K562 (cell line): ENCODE data around the gene BEST4. TPM values are rescaled to one million over a fixed set of nuclear protein-coding genes. Genes with fewer than 3 reads are reported as not detected.

Source experiments
- CEBPB ChIP-seq: fragments of 450-650 bp; IDR thresholded peaks from 2 replicates; pipeline ENCODE4 v1.6.1; 2016; ENCODE audit warnings: missing genetic modification characterization, missing compliant biosample characterization
- DNMT1 ChIP-seq: fragments of 450-650 bp; IDR thresholded peaks from 2 replicates; pipeline ENCODE4 v1.6.1; 2016; ENCODE audit warnings: antibody characterized with exemption, mild to moderate bottlenecking
- ELF1 ChIP-seq: fragments of 200-800 bp; sonication (Bioruptor generic); IDR thresholded peaks from 2 replicates; pipeline ENCODE4 v1.6.1; 2016; ENCODE audit warnings: missing genetic modification characterization, missing compliant biosample characterization
- FOXA1 ChIP-seq: fragments of 450-650 bp; IDR thresholded peaks from 2 replicates; pipeline ENCODE4 v1.6.1; 2016; ENCODE audit warnings: mild to moderate bottlenecking, borderline replicate concordance
- FOXM1 ChIP-seq, 2 experiments: fragments of 450-650 bp in 1 of 2; sonication (generic) in 1 of 2; formaldehyde crosslinking in 1 of 2; IDR thresholded peaks; 2 replicates each; pipeline versions ENCODE4 v1.6.1 to v1.9.0; 2017 to 2022; ENCODE audit warnings: low read depth in 2 of 2, mild to moderate bottlenecking in 2 of 2, missing genetic modification reagents in 1 of 2, moderate library complexity in 1 of 2
- FOXP1 ChIP-seq: sonication (generic); formaldehyde crosslinking; IDR thresholded peaks from 2 replicates; pipeline ENCODE4 v1.8.0; 2022; ENCODE audit warnings: mild to moderate bottlenecking, missing genetic modification reagents
- HDAC8 ChIP-seq: fragments of 450-650 bp; IDR thresholded peaks from 2 replicates; pipeline ENCODE4 v1.6.1; 2016; ENCODE audit warnings: mild to moderate bottlenecking, missing genetic modification characterization, moderate library complexity, missing compliant biosample characterization
- KAT2B ChIP-seq: IDR thresholded peaks from one replicate; pipeline ENCODE4 v1.6.1; 2012; ENCODE audit warnings: low read depth, mild to moderate bottlenecking, control low read depth, inconsistent platforms, low read length, moderate library complexity
- NR2C1 ChIP-seq, 2 experiments: fragments of 450-650 bp; IDR thresholded peaks; 2 replicates each; pipeline ENCODE4 v1.6.1; 2017; ENCODE audit warnings: mild to moderate bottlenecking in 2 of 2, antibody characterized with exemption in 1 of 2, inconsistent platforms in 1 of 2, missing compliant biosample characterization in 1 of 2, missing genetic modification characterization in 1 of 2
- PRPF4 ChIP-seq: fragments of 200-400 bp; formaldehyde crosslinking; IDR thresholded peaks from one replicate; pipeline ENCODE4 v1.6.1; 2017; ENCODE audit warnings: low read length, low read depth, mild to moderate bottlenecking; ENCODE audit not compliant: insufficient read depth, poor library complexity, severe bottlenecking
- RAD21 ChIP-seq, 2 experiments: fragments of 250-450 bp in 1 of 2; fragments of 450-650 bp in 1 of 2; sonication (Bioruptor Pico) in 1 of 2; formaldehyde crosslinking in 1 of 2; IDR thresholded peaks in 1 of 2; conservative IDR thresholded peaks in 1 of 2; 2 replicates each; pipeline versions ENCODE4 v1.4.0 to v1.8.0; 2020 to 2022; ENCODE audit warnings: mild to moderate bottlenecking in 2 of 2, moderate library complexity in 1 of 2
- STAG1 ChIP-seq: sonication (generic); formaldehyde crosslinking; IDR thresholded peaks from 2 replicates; pipeline ENCODE4 v1.5.0; 2020; ENCODE audit warnings: missing genetic modification reagents, borderline replicate concordance
- XRCC4 ChIP-seq: IDR thresholded peaks from one replicate; pipeline ENCODE4 v1.6.1; 2011; ENCODE audit not compliant: insufficient read depth, insufficient read length; ENCODE audit errors: extremely low read depth
- ZNF507 ChIP-seq: conservative IDR thresholded peaks from 2 replicates; pipeline ENCODE4 v1.6.1; 2017; ENCODE audit warnings: missing genetic modification characterization, missing compliant biosample characterization
- ZNF699 ChIP-seq: fragments of 250-450 bp; sonication (Bioruptor Pico); IDR thresholded peaks from 2 replicates; pipeline ENCODE4 v1.8.0; 2021; ENCODE audit warnings: mild to moderate bottlenecking, moderate library complexity; ENCODE audit not compliant: insufficient replicate concordance
- ZNF780A ChIP-seq: fragments of 250-450 bp; sonication (Bioruptor Pico); IDR thresholded peaks from 2 replicates; pipeline ENCODE4 v1.5.0; 2021; ENCODE audit warnings: mild to moderate bottlenecking
- polyA plus RNA-seq, 8 experiments: library from polyadenylated mRNA; depleted of rRNA in 4 of 8; stranded (reverse) in 5 of 8; unstranded in 3 of 8; fragments of >200 nt; fragmentation: Nextera tagmentation in 2 of 8; fragmentation: Illumina TruSeq in 1 of 8; extraction: Ambion mirVana in 2 of 8; extraction: Trizol in 1 of 8; gene quantifications; 2 replicates each; pipeline versions ENCODE4 v1.2.1 to v1.2.3, GENCODE V29; 2011 to 2014; ENCODE audit warnings: inconsistent platforms in 1 of 8, missing spikeins in 1 of 8
- total RNA-seq, 7 experiments: library from RNA; depleted of rRNA in 6 of 7; stranded (reverse); fragments of >200 nt in 6 of 7; fragmentation: Illumina TruSeq in 2 of 7; extraction: Trizol in 2 of 7; gene quantifications; 2 replicates each; pipeline versions ENCODE4 v1.2.1 to v1.2.3, GENCODE V29; 2011 to 2021; ENCODE audit warnings: low replicate concordance in 1 of 7
- TF ChIP-seq, protein P1 (sequence below): fragments of 450-650 bp; IDR thresholded peaks from 2 replicates; pipeline ENCODE4 v1.6.1; 2017; ENCODE audit warnings: antibody characterized with exemption, mild to moderate bottlenecking
- TF ChIP-seq, protein P2 (sequence below): fragments of 250-450 bp; sonication (Bioruptor Pico); IDR thresholded peaks from 2 replicates; pipeline ENCODE4 v1.6.1; 2021; ENCODE audit warnings: mild to moderate bottlenecking
- TF ChIP-seq, protein P3 (sequence below): fragments of 200-800 bp; sonication (Bioruptor generic); IDR thresholded peaks from 2 replicates; pipeline ENCODE4 v1.6.1; 2017; ENCODE audit warnings: missing genetic modification characterization, missing compliant biosample characterization
- TF ChIP-seq, protein P4 (sequence below): fragments of 450-650 bp; conservative IDR thresholded peaks from 2 replicates; pipeline ENCODE4 v1.6.1; 2016; ENCODE audit warnings: missing genetic modification characterization, low read depth, mild to moderate bottlenecking, control low read depth, missing compliant biosample characterization

The BEST4 gene
- total and polyA plus RNA-seq, 9 of the 15 experiments (the other 6 are each of a cell fraction or from before 2014, with no cell fraction given): 0.07 to 0.11 TPM; not detected in 7

DNA sequence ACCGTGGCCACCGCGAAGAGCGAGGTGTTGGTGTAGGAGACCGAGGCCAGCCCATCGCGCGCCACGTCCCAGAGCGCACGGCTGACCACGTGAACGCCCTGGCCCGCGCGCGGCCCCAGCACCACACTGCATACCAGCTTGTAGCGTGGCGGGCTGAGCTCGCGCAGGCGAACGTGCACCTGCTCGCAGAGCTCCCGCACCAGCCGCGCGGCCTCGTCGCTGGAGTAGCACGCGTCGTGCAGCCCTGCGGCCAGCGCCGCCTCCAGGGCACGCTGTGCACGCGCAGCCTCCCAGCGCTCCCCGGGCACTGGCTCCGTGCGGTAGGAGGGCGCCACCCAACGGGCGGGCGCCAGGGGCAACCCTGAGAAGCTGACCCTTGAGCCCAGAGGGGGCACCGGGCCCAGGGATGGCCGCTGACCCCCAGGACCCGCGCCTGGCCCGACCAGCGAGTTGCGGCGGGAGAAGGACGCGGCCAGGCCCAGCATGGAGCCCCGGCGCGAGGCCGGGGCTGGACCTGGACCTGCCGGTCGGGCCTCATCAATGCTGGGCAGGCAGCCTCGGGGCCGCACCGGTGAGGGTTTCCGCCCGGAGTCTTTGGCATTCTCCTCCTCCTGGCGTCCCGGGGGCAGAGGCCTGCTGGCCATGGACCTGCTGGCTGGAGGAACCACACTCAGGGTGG is 18.2 kb upstream of the BEST4 start (continued):
- TF ChIP-seq KAT2B (no peak), FOXM1 (IDR thresholded peaks at IDR 0.05; ENCODE audit: low read depth) (no peak), FOXM1 (CRISPR knock-in tag; IDR thresholded peaks at IDR 0.05; ENCODE audit: low read depth) (no peak), FOXA1 (no peak), NR2C1 (IDR thresholded peaks at IDR 0.05) (no peak), NR2C1 (tag; IDR thresholded peaks at IDR 0.05) (no peak), FOXP1 (CRISPR knock-in tag) (no peak), STAG1 (CRISPR knock-in tag) (no peak), DNMT1 (no peak), ZNF699 (CRISPR knock-in tag) (no peak), RAD21 (CRISPR knock-in tag; conservative IDR thresholded peaks at IDR 0.05 in 1 of 2, IDR thresholded peaks at IDR 0.05 in 1 of 2) (no peak), ELF1 (no peak), ZNF507 (tag) (no peak), ZNF780A (no peak), HDAC8 (tag) (no peak), PRPF4 (peak; percentile 76), CEBPB (tag) (no peak), XRCC4 (no peak)
- TF ChIP-seq, protein P1, sequence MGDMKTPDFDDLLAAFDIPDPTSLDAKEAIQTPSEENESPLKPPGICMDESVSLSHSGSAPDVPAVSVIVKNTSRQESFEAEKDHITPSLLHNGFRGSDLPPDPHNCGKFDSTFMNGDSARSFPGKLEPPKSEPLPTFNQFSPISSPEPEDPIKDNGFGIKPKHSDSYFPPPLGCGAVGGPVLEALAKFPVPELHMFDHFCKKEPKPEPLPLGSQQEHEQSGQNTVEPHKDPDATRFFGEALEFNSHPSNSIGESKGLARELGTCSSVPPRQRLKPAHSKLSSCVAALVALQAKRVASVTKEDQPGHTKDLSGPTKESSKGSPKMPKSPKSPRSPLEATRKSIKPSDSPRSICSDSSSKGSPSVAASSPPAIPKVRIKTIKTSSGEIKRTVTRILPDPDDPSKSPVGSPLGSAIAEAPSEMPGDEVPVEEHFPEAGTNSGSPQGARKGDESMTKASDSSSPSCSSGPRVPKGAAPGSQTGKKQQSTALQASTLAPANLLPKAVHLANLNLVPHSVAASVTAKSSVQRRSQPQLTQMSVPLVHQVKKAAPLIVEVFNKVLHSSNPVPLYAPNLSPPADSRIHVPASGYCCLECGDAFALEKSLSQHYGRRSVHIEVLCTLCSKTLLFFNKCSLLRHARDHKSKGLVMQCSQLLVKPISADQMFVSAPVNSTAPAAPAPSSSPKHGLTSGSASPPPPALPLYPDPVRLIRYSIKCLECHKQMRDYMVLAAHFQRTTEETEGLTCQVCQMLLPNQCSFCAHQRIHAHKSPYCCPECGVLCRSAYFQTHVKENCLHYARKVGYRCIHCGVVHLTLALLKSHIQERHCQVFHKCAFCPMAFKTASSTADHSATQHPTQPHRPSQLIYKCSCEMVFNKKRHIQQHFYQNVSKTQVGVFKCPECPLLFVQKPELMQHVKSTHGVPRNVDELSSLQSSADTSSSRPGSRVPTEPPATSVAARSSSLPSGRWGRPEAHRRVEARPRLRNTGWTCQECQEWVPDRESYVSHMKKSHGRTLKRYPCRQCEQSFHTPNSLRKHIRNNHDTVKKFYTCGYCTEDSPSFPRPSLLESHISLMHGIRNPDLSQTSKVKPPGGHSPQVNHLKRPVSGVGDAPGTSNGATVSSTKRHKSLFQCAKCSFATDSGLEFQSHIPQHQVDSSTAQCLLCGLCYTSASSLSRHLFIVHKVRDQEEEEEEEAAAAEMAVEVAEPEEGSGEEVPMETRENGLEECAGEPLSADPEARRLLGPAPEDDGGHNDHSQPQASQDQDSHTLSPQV: peak; percentile 27; the same call in 1 of the 2 replicates
- TF ChIP-seq, protein P2, sequence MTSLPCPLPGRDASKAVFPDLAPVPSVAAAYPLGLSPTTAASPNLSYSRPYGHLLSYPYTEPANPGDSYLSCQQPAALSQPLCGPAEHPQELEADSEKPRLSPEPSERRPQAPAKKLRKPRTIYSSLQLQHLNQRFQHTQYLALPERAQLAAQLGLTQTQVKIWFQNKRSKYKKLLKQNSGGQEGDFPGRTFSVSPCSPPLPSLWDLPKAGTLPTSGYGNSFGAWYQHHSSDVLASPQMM (CRISPR knock-in tag): no peak
- TF ChIP-seq, protein P3, sequence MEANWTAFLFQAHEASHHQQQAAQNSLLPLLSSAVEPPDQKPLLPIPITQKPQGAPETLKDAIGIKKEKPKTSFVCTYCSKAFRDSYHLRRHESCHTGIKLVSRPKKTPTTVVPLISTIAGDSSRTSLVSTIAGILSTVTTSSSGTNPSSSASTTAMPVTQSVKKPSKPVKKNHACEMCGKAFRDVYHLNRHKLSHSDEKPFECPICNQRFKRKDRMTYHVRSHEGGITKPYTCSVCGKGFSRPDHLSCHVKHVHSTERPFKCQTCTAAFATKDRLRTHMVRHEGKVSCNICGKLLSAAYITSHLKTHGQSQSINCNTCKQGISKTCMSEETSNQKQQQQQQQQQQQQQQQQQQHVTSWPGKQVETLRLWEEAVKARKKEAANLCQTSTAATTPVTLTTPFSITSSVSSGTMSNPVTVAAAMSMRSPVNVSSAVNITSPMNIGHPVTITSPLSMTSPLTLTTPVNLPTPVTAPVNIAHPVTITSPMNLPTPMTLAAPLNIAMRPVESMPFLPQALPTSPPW (CRISPR knock-in tag): no peak
- TF ChIP-seq, protein P4, sequence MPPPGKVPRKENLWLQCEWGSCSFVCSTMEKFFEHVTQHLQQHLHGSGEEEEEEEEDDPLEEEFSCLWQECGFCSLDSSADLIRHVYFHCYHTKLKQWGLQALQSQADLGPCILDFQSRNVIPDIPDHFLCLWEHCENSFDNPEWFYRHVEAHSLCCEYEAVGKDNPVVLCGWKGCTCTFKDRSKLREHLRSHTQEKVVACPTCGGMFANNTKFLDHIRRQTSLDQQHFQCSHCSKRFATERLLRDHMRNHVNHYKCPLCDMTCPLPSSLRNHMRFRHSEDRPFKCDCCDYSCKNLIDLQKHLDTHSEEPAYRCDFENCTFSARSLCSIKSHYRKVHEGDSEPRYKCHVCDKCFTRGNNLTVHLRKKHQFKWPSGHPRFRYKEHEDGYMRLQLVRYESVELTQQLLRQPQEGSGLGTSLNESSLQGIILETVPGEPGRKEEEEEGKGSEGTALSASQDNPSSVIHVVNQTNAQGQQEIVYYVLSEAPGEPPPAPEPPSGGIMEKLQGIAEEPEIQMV (tag): no peak
